ENCODE data around the gene OGFOD3.
"Not testable (repeated sequence)": the region's sequence is repeated elsewhere in the genome, so short reads cannot be mapped to it uniquely, and the experiment has no call there.

The OGFOD3 gene

GRCh38 chr17:82412535-82413520 is 5.6 kb downstream of the OGFOD3 start:
- Histone ChIP-seq H3K36me3 (ENCODE audit: control insufficient read depth, insufficient read depth, low read length) (no peaks in the 10 kb centered on the region), H3K9ac (ENCODE audit: low read depth, low read length) (no peak overlapping the region), H3K4me1 (ENCODE audit: control insufficient read depth, insufficient read depth, low read length) (peaks cover 3% of the 10 kb centered on the region; the same call in 1 of the 2 replicates), H3K27ac (ENCODE audit: low read depth, low read length) (no peak overlapping the region), H3K27me3 (ENCODE audit: control insufficient read depth, insufficient read depth, low read length) (no peaks in the 10 kb centered on the region), H3K4me3 (ENCODE audit: low read depth, low read length) (no peak overlapping the region), H3K9me3 (ENCODE audit: control insufficient read depth, insufficient read depth, low read length) (no peaks in the 10 kb centered on the region)

- not testable (repeated sequence) for H3K36me3 ChIP-seq (ENCODE audit: control insufficient read depth, insufficient read depth, low read length); H3K4me1 ChIP-seq (ENCODE audit: control insufficient read depth, insufficient read depth, low read length); H3K27ac ChIP-seq (ENCODE audit: low read depth, low read length); H3K27me3 ChIP-seq (ENCODE audit: control insufficient read depth, insufficient read depth, low read length); H3K4me3 ChIP-seq (ENCODE audit: low read depth, low read length); H3K9ac ChIP-seq (ENCODE audit: low read depth, low read length); H3K9me3 ChIP-seq (ENCODE audit: control insufficient read depth, insufficient read depth, low read length)
Measured at GRCh38 chr17:82412081-82412480, 6.3 kb downstream of the OGFOD3 start.

- Histone ChIP-seq H3K9ac (ENCODE audit: low read depth, low read length) (no peak overlapping the region), H3K9me3 (ENCODE audit: control insufficient read depth, insufficient read depth, low read length) (no peaks in the 10 kb centered on the region), H3K36me3 (ENCODE audit: control insufficient read depth, insufficient read depth, low read length) (no peaks in the 10 kb centered on the region), H3K4me3 (ENCODE audit: low read depth, low read length) (no peak overlapping the region), H3K4me1 (ENCODE audit: control insufficient read depth, insufficient read depth, low read length) (no peaks in the 10 kb centered on the region), H3K27me3 (ENCODE audit: control insufficient read depth, insufficient read depth, low read length) (no peaks in the 10 kb centered on the region), H3K27ac (ENCODE audit: low read depth, low read length) (no peak overlapping the region)
Measured at GRCh38 chr17:82411396-82412053, 6.9 kb downstream of the OGFOD3 start.

- Histone ChIP-seq H3K27me3 (ENCODE audit: control insufficient read depth, insufficient read depth, low read length) (no peaks in the 10 kb centered on the region), H3K9ac (ENCODE audit: low read depth, low read length) (no peak overlapping the region), H3K27ac (ENCODE audit: low read depth, low read length) (no peak overlapping the region), H3K9me3 (ENCODE audit: control insufficient read depth, insufficient read depth, low read length) (no peaks in the 10 kb centered on the region), H3K4me3 (ENCODE audit: low read depth, low read length) (no peak overlapping the region), H3K36me3 (ENCODE audit: control insufficient read depth, insufficient read depth, low read length) (no peaks in the 10 kb centered on the region), H3K4me1 (ENCODE audit: control insufficient read depth, insufficient read depth, low read length) (no peaks in the 10 kb centered on the region)
Measured at GRCh38 chr17:82410014-82410716, 8.2 kb downstream of the OGFOD3 start.

GRCh38 chr17:82408938-82409318 is 9.5 kb downstream of the OGFOD3 start:
- Histone ChIP-seq H3K27ac (ENCODE audit: low read depth, low read length) (no peak overlapping the region), H3K9me3 (ENCODE audit: control insufficient read depth, insufficient read depth, low read length) (no peaks in the 10 kb centered on the region), H3K4me1 (ENCODE audit: control insufficient read depth, insufficient read depth, low read length) (no peaks in the 10 kb centered on the region), H3K4me3 (ENCODE audit: low read depth, low read length) (no peak overlapping the region), H3K9ac (ENCODE audit: low read depth, low read length) (no peak overlapping the region), H3K27me3 (ENCODE audit: control insufficient read depth, insufficient read depth, low read length) (no peaks in the 10 kb centered on the region), H3K36me3 (ENCODE audit: control insufficient read depth, insufficient read depth, low read length) (no peaks in the 10 kb centered on the region)

- Histone ChIP-seq H3K27me3 (ENCODE audit: control insufficient read depth, insufficient read depth, low read length) (no peaks in the 10 kb centered on the region), H3K9ac (ENCODE audit: low read depth, low read length) (no peak overlapping the region), H3K36me3 (ENCODE audit: control insufficient read depth, insufficient read depth, low read length) (no peaks in the 10 kb centered on the region), H3K4me1 (ENCODE audit: control insufficient read depth, insufficient read depth, low read length) (no peaks in the 10 kb centered on the region), H3K27ac (ENCODE audit: low read depth, low read length) (no peak overlapping the region), H3K4me3 (ENCODE audit: low read depth, low read length) (no peak overlapping the region), H3K9me3 (ENCODE audit: control insufficient read depth, insufficient read depth, low read length) (no peaks in the 10 kb centered on the region)
Measured at GRCh38 chr17:82408288-82408937, 10.0 kb downstream of the OGFOD3 start.

GRCh38 chr17:82407255-82407654 is 11.1 kb downstream of the OGFOD3 start:
- Histone ChIP-seq H3K4me3 (ENCODE audit: low read depth, low read length) (no peak overlapping the region), H3K4me1 (ENCODE audit: control insufficient read depth, insufficient read depth, low read length) (no peaks in the 10 kb centered on the region), H3K36me3 (ENCODE audit: control insufficient read depth, insufficient read depth, low read length) (no peaks in the 10 kb centered on the region), H3K9me3 (ENCODE audit: control insufficient read depth, insufficient read depth, low read length) (no peaks in the 10 kb centered on the region), H3K27ac (ENCODE audit: low read depth, low read length) (no peak overlapping the region), H3K27me3 (ENCODE audit: control insufficient read depth, insufficient read depth, low read length) (no peaks in the 10 kb centered on the region), H3K9ac (ENCODE audit: low read depth, low read length) (no peak overlapping the region)

- Histone ChIP-seq H3K27ac (ENCODE audit: low read depth, low read length) (no peak overlapping the region), H3K9me3 (ENCODE audit: control insufficient read depth, insufficient read depth, low read length) (no peaks in the 10 kb centered on the region), H3K27me3 (ENCODE audit: control insufficient read depth, insufficient read depth, low read length) (no peaks in the 10 kb centered on the region), H3K4me1 (ENCODE audit: control insufficient read depth, insufficient read depth, low read length) (no peaks in the 10 kb centered on the region), H3K36me3 (ENCODE audit: control insufficient read depth, insufficient read depth, low read length) (no peaks in the 10 kb centered on the region), H3K4me3 (ENCODE audit: low read depth, low read length) (no peak overlapping the region), H3K9ac (ENCODE audit: low read depth, low read length) (no peak overlapping the region)
Measured at GRCh38 chr17:82406131-82406671, 12.2 kb downstream of the OGFOD3 start.

- no peaks in the 10 kb centered on the region for H3K27me3 ChIP-seq (ENCODE audit: control insufficient read depth, insufficient read depth, low read length)
- H3K9me3 ChIP-seq (ENCODE audit: control insufficient read depth, insufficient read depth, low read length) = no peaks in the 10 kb centered on the region
- H3K27ac ChIP-seq (ENCODE audit: low read depth, low read length) = no peak overlapping the region
- no peak overlapping the region for H3K4me3 ChIP-seq (ENCODE audit: low read depth, low read length)
- no peak overlapping the region for H3K9ac ChIP-seq (ENCODE audit: low read depth, low read length)
- H3K4me1 ChIP-seq (ENCODE audit: control insufficient read depth, insufficient read depth, low read length) = no peaks in the 10 kb centered on the region
- no peaks in the 10 kb centered on the region for H3K36me3 ChIP-seq (ENCODE audit: control insufficient read depth, insufficient read depth, low read length)
Measured at GRCh38 chr17:82405051-82405450, 13.3 kb downstream of the OGFOD3 start.

All from HUES48 (cell line).